ENCODE results near the gene FZD8.

FZD8 gene

DNA sequence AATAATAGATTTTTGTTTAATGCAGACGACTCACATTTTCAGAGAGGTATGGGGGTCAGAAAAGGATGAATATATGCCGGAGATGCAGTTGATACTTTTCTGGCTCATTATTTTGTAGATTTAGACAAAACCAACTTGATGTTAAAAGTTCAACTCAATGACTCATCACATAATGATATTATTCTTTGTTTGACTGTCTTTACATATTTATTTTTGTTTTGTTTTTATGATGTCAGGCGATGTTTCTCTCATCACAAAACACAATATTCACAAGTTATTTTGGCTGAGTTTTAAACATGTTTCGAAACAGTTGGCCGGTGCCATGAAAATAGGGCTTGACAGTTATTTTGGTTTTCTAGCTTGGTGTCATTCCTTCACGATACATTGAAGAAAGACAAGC lies 35.7 kb downstream of the FZD8 start:
- peaks cover 9% of the 10 kb centered on the region for H3K4me1 ChIP-seq (ENCODE audit: control insufficient read depth, insufficient read depth, low read length, unreplicated experiment)
- H3K27me3 ChIP-seq (ENCODE audit: insufficient read depth, low read length) = peaks cover 22% of the 10 kb centered on the region
- H3K36me3 ChIP-seq (ENCODE audit: insufficient read depth, low read length) = no peaks in the 10 kb centered on the region
- H3K27ac ChIP-seq (ENCODE audit: low read depth, low read length) = no peak overlapping the region
- H3K79me2 ChIP-seq (ENCODE audit: control insufficient read depth, insufficient read depth, low read length, unreplicated experiment) = no peaks in the 10 kb centered on the region
- H2AFZ ChIP-seq (ENCODE audit: low read length, unreplicated experiment) = no peak overlapping the region
- no peak overlapping the region for H3K4me3 ChIP-seq (ENCODE audit: low read depth, low read length)

GRCh38 chr10:35605191-35605590 lies 36.9 kb downstream of the FZD8 start, which contains the start of gene GJD4:
Gene GJD4 (plus strand): TSS chr10:35605341. CDS start chr10:35605568, 227 bp downstream.
- Histone ChIP-seq H3K4me3 (ENCODE audit: low read depth, low read length) (no peak within 1 kb of the TSS), H3K4me1 (ENCODE audit: control insufficient read depth, insufficient read depth, low read length, unreplicated experiment) (peaks cover 9% of the 10 kb centered on the region), H3K79me2 (ENCODE audit: control insufficient read depth, insufficient read depth, low read length, unreplicated experiment) (no peaks in the 10 kb centered on the region), H2AFZ (ENCODE audit: low read length, unreplicated experiment) (no peak within 1 kb of the TSS), H3K27me3 (ENCODE audit: insufficient read depth, low read length) (peaks cover 29% of the 10 kb centered on the region), H3K36me3 (ENCODE audit: insufficient read depth, low read length) (no peaks in the 10 kb centered on the region), H3K27ac (ENCODE audit: low read depth, low read length) (no peak within 1 kb of the TSS)

DNA sequence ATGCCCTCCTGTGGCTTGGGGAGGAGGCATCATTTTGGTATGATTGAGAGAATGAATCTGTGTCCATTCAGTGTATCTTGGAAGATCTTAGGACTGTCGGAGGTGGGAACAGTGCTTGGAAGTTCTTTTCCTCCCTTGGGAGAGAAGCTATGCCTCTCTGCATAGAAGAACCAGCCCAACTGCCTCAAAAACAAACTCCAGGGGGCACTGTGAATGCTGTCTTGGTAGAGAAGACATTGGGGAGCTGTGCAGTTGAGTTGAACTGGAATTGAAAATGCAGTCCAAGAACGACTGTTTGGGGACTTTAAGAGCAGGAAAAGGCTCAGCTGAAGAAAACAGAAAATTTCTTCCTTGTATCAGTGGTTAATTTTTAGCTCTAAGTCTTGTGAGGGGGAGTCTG lies 41.9 kb downstream of the FZD8 start:
- Histone ChIP-seq H3K27ac (ENCODE audit: low read depth, low read length) (no peak overlapping the region), H3K4me1 (ENCODE audit: control insufficient read depth, insufficient read depth, low read length, unreplicated experiment) (no peaks in the 10 kb centered on the region), H3K4me3 (ENCODE audit: low read depth, low read length) (no peak overlapping the region), H3K36me3 (ENCODE audit: insufficient read depth, low read length) (no peaks in the 10 kb centered on the region), H3K79me2 (ENCODE audit: control insufficient read depth, insufficient read depth, low read length, unreplicated experiment) (no peaks in the 10 kb centered on the region), H3K27me3 (ENCODE audit: insufficient read depth, low read length) (peaks cover 15% of the 10 kb centered on the region), H2AFZ (ENCODE audit: low read length, unreplicated experiment) (no peak overlapping the region)

- no peaks in the 10 kb centered on the region for H3K79me2 ChIP-seq (ENCODE audit: control insufficient read depth, insufficient read depth, low read length, unreplicated experiment)
- H2AFZ ChIP-seq (ENCODE audit: low read length, unreplicated experiment) = no peak overlapping the region
- no peaks in the 10 kb centered on the region for H3K36me3 ChIP-seq (ENCODE audit: insufficient read depth, low read length)
Measured at GRCh38 chr10:35598379-35598778, 43.7 kb downstream of the FZD8 start.

DNA sequence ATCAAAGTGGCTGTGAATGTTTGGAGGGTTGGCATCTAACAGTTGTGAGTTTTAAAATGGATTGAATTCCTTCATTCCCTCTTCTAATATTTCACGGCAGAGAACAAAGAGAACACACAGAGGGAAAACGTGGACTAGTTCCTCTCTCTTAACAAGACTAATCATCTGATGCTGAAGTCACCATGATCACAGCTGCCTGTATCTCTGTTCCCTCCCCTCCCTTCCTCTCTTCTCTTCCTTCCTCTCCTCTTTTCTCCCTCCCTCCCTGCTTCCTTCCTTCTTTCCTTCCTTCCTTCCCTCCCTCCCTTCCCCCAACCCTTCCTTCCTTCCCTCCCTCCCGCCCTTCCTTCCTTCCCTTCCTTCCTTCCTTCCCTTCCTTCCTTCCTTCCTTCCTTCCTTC lies 47.0 kb downstream of the FZD8 start:
- Histone ChIP-seq H2AFZ (ENCODE audit: low read length, unreplicated experiment) (no peak overlapping the region), H3K27me3 (ENCODE audit: insufficient read depth, low read length) (peaks cover 8% of the 10 kb centered on the region; the same call in 1 of the 2 replicates), H3K79me2 (ENCODE audit: control insufficient read depth, insufficient read depth, low read length, unreplicated experiment) (no peaks in the 10 kb centered on the region), H3K36me3 (ENCODE audit: insufficient read depth, low read length) (no peaks in the 10 kb centered on the region), H3K27ac (ENCODE audit: low read depth, low read length) (no peak overlapping the region), H3K4me1 (ENCODE audit: control insufficient read depth, insufficient read depth, low read length, unreplicated experiment) (no peaks in the 10 kb centered on the region), H3K4me3 (ENCODE audit: low read depth, low read length) (no peak overlapping the region)

More at GRCh38 chr10:35598379-35598778, 43.7 kb downstream of the FZD8 start:
- Histone ChIP-seq H3K27me3 (ENCODE audit: insufficient read depth, low read length) (peaks cover 7% of the 10 kb centered on the region; the same call in 1 of the 2 replicates), H3K27ac (ENCODE audit: low read depth, low read length) (no peak overlapping the region), H3K4me3 (ENCODE audit: low read depth, low read length) (no peak overlapping the region), H3K4me1 (ENCODE audit: control insufficient read depth, insufficient read depth, low read length, unreplicated experiment) (no peaks in the 10 kb centered on the region)

GRCh38 chr10:35594115-35595079 lies 47.7 kb downstream of the FZD8 start:
- Histone ChIP-seq H3K27me3 (ENCODE audit: insufficient read depth, low read length) (peaks cover 8% of the 10 kb centered on the region; the same call in 1 of the 2 replicates), H3K79me2 (ENCODE audit: control insufficient read depth, insufficient read depth, low read length, unreplicated experiment) (no peaks in the 10 kb centered on the region), H3K4me1 (ENCODE audit: control insufficient read depth, insufficient read depth, low read length, unreplicated experiment) (no peaks in the 10 kb centered on the region), H3K27ac (ENCODE audit: low read depth, low read length) (no peak overlapping the region), H3K36me3 (ENCODE audit: insufficient read depth, low read length) (no peaks in the 10 kb centered on the region), H2AFZ (ENCODE audit: low read length, unreplicated experiment) (no peak overlapping the region), H3K4me3 (ENCODE audit: low read depth, low read length) (no peak overlapping the region)

- Histone ChIP-seq H3K4me3 (ENCODE audit: low read depth, low read length) (no peak overlapping the region), H2AFZ (ENCODE audit: low read length, unreplicated experiment) (no peak overlapping the region), H3K79me2 (ENCODE audit: control insufficient read depth, insufficient read depth, low read length, unreplicated experiment) (no peaks in the 10 kb centered on the region), H3K27me3 (ENCODE audit: insufficient read depth, low read length) (peaks cover 8% of the 10 kb centered on the region; the same call in 1 of the 2 replicates), H3K36me3 (ENCODE audit: insufficient read depth, low read length) (no peaks in the 10 kb centered on the region), H3K27ac (ENCODE audit: low read depth, low read length) (no peak overlapping the region), H3K4me1 (ENCODE audit: control insufficient read depth, insufficient read depth, low read length, unreplicated experiment) (no peaks in the 10 kb centered on the region)
Measured at GRCh38 chr10:35592441-35592840, 49.7 kb downstream of the FZD8 start.

- no peak overlapping the region for H3K4me3 ChIP-seq (ENCODE audit: low read depth, low read length)
Measured at GRCh38 chr10:35588836-35589235, 53.3 kb downstream of the FZD8 start.

More at GRCh38 chr10:35588836-35589235, 53.3 kb downstream of the FZD8 start:
- no peaks in the 10 kb centered on the region for H3K36me3 ChIP-seq (ENCODE audit: insufficient read depth, low read length)
- H3K4me1 ChIP-seq (ENCODE audit: control insufficient read depth, insufficient read depth, low read length, unreplicated experiment) = no peaks in the 10 kb centered on the region
- H3K79me2 ChIP-seq (ENCODE audit: control insufficient read depth, insufficient read depth, low read length, unreplicated experiment) = no peaks in the 10 kb centered on the region
- H3K27ac ChIP-seq (ENCODE audit: low read depth, low read length) = no peak overlapping the region
- H3K27me3 ChIP-seq (ENCODE audit: insufficient read depth, low read length) = peaks cover 8% of the 10 kb centered on the region; the same call in 1 of the 2 replicates
- no peak overlapping the region for H2AFZ ChIP-seq (ENCODE audit: low read length, unreplicated experiment)
